DMS53 treated with DMSO at 0.1 percent for 48 hours (cell line): ENCODE data around the gene NUMB.
"Not testable (repeated sequence)": the region's sequence is repeated elsewhere in the genome, so short reads cannot be mapped to it uniquely, and the experiment has no call there.

ENCODE experiments used
- DNase-seq: peaks from one replicate; lab custom pipeline; 2025; ENCODE audit not compliant: unreplicated experiment; lab: John Stamatoyannopoulos, UW

The NUMB gene

GRCh38 chr14:73423092-73423491, 35.3 kb downstream of the NUMB start:
- DNase-seq = not testable (repeated sequence)

DNA sequence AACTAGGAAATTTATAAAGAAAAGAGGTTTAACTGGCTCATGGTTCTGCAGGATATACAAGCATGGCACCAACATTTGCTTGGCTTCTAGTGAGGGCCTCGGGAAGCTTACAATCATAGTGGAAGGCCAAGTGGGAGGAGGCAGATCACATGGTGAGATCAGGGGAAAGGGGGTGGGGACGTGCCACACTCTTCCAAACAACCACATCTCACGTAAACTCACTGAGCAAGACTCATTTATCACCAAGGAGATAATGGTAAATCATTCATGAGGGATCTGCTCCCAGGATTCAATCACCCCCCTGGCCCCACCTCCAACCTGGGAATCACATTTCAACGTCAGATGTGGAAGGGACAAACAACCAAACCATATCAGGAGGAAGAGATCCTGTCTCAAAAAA, 35.8 kb downstream of the NUMB start:
- DNase-seq = no peak

- DNase-seq = no peak
Measured at GRCh38 chr14:73418227-73418626, 40.1 kb downstream of the NUMB start.

- not testable (repeated sequence) for DNase-seq
Measured at GRCh38 chr14:73406248-73406647, 52.1 kb downstream of the NUMB start.

- DNase-seq = no peak
Measured at GRCh38 chr14:73403181-73403752, 55.1 kb downstream of the NUMB start.

- no peak for DNase-seq
Measured at GRCh38 chr14:73402579-73402978, 55.8 kb downstream of the NUMB start.

- no peak for DNase-seq
Measured at GRCh38 chr14:73397810-73398209, 60.5 kb downstream of the NUMB start.

DNA sequence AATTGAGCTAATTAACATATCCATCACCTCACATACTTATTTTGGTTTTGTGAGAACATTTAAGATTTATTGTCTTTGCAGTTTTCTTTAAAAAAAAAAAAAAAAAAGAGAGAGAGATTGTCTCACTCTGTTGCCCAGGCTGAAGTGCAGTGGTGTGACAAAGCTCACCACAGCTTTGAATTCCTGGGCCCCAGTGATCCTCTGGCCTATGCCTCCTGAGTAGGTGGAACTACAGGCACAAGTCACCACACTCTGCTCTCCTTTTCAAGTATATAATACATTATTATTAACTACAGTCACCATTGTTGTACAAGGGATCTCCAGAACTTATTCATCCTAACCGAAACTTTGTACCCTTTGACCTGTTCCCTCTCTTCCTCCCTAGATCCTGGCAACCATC, 64.0 kb downstream of the NUMB start:
- DNase-seq = no peak

- DNase-seq = peak; percentile 42
Measured at GRCh38 chr14:73393375-73393774, 65.0 kb downstream of the NUMB start.

- DNase-seq = no peak
Measured at GRCh38 chr14:73392329-73393257, 65.8 kb downstream of the NUMB start.

DNA sequence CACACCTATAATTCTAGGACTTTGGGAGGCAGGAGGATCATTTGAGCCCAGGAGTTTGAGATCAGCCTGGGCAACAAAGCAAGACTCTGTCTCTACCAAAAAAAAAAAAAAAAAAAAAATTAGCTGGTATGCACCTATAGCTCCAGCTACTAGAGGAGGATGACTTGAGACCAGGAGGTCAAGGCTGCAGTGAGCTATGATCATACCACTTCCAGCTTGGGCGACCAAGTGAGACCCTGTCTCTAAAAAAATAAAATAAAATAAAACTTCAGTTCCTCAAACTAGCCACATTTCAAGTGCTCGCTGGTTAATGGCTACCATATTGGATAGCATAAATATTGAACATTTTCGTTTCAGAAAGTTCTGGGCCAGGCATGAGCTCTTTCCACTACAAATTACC, 70.5 kb downstream of the NUMB start:
- DNase-seq = not testable (repeated sequence)

GRCh38 chr14:73386342-73386741, 72.0 kb downstream of the NUMB start:
- DNase-seq = no peak

DNA sequence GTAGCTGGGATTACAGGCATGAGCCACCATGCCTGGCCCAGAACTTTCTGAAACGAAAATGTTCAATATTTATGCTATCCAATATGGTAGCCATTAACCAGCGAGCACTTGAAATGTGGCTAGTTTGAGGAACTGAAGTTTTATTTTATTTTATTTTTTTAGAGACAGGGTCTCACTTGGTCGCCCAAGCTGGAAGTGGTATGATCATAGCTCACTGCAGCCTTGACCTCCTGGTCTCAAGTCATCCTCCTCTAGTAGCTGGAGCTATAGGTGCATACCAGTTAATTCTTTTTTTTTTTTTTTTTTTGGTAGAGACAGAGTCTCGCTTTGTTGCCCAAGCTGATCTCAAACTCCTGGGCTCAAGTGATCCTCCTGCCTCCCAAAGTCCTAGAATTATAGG, 73.3 kb downstream of the NUMB start:
- not testable (repeated sequence) for DNase-seq

GRCh38 chr14:73383356-73383755, 75.0 kb downstream of the NUMB start:
- DNase-seq = no peak

GRCh38 chr14:73381380-73382013, 76.8 kb downstream of the NUMB start:
- DNase-seq = no peak

DNA sequence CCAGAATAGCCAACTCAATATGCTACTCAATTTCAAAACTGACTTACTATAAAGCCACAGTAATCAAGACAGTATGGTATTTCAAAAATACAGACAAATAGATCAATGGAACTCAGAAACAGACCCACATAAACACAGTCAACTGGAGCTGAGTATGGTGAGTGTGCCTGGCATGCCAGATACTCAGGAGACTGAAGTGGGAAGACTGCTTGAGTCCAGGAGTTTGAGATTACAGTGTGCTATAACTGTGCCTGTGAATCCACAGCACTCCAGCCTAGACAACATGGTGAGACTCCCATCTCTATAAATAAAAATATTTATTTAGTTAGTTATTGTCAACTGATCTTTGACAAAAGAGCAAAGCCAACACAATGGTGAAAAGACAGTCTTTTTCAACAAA, 81.8 kb downstream of the NUMB start:
- DNase-seq = no peak

DNA sequence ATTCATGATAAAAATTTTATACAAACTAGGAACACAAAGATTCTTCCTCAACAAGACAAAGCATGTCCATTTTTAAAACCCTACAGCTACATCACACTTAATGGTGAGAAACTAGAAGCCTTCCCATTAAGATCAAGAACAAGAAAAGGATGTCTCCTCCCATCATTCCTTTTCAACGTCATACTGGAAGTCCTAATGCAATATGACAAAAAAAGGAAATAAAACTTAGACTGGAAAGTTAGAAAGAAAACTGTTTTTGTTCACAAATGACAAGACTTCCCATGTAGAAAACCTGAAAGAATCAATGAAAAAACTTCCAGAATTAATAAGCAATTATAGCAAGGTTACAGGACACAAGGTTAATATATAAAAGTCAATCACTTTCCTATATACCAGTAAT, 82.5 kb downstream of the NUMB start:
- DNase-seq = no peak

DNA sequence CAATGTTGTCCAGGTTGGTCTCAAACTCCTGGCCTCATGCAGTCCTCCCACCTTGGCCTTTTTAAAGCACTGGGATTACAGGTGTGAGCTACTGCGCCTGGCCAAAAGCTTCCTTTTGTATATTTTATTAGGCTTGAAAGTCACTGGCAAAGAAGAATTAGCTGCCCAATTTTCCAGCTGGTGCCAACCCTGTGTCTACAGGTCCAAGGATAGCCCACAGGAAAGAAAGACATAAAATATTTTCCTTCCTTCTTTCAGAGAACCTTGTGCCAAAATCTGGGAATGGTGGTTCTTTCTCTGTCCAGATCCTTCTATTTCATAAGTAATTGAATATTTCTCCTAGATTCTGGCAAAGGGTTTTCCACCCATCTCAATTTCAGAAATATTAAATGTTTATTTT, 84.1 kb downstream of the NUMB start:
- DNase-seq = no peak

- DNase-seq = no peak
Measured at GRCh38 chr14:73372529-73372928, 85.8 kb downstream of the NUMB start.

DNA sequence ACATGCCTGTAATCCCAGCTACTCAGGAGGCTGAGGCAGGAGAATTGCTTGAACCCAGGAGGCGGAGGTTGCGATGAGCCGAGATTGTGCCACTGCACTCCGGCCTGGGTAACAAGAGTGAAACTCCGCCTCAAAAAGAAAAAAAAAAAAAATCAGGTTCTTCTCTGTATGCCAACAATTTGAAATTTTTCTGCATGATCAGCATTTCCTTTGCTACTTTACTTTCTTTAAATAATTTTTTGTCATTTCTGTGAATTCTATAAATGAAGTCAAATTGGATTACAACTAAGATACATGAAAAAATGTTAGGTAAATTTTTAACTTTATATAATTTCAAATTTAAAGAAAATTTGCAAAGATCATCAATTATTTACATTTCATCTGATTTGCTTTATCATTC, 87.8 kb downstream of the NUMB start:
- no peak for DNase-seq

GRCh38 chr14:73369428-73369827, 88.9 kb downstream of the NUMB start:
- DNase-seq = no peak

- no peak for DNase-seq
Measured at GRCh38 chr14:73368616-73369015, 89.7 kb downstream of the NUMB start.
